ENCODE data around the gene KHSRP.
"Not testable (repeated sequence)": the region's sequence is repeated elsewhere in the genome, so short reads cannot be mapped to it uniquely, and the experiment has no call there.

Gene KHSRP

DNA sequence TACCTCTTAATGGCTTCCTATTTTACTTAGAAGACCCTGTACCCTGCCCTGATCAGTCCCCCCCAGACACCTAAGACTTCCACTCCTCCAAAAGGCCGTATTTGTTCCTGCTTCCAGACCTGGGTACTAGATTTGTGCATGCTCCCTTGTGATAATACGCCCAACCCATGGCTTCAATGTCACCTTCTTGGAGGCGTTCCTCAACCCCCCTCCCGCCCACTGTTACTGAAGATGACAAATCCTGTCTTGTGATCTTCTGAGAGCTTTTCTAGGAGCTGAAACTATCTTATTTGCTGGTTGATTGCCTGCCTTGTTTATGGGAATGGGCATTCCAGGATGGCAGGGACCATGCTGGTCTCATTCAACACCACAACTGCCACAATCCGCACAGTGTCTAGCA lies 25.6 kb upstream of the KHSRP start:
- no peak for DNase-seq

DNA sequence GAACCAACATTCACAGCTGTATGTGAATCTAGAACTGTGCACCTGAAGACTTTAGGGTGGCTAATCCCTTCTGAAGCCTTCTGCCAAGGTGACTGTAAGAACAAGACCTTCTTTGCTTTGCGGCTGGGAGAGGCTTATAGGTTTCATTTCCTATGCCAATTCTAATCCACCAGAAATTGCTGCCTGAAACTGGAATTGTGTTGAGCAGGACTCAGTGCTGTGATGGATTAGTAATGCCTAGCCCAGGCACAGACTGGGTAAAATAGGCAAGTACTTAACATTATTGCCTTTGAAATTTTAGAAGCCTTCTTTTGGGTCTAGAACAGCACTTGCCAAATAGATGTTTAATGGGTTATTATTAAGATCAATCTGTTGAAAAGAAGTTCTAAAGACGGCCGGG lies 23.4 kb upstream of the KHSRP start:
- DNase-seq: no peak

DNA sequence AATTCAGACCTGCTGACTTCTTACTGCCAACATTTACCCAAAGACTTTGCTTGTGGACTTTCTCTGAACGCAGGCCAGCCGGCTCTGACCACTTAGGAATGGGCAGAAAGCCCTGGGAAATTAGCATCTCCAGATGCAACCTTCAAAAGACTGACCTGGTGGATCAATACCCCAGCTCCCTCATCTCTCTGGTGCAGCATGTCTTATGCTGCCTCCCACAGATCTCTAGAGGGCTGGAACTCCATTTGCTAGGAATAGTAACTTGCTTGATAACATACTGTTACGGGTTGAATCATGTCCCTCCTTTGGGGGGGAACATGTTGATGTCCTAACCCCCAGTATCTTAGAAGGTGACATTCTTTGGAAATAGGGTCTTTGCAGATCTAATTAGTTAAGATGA lies 21.8 kb upstream of the KHSRP start:
- no peak for DNase-seq

DNA sequence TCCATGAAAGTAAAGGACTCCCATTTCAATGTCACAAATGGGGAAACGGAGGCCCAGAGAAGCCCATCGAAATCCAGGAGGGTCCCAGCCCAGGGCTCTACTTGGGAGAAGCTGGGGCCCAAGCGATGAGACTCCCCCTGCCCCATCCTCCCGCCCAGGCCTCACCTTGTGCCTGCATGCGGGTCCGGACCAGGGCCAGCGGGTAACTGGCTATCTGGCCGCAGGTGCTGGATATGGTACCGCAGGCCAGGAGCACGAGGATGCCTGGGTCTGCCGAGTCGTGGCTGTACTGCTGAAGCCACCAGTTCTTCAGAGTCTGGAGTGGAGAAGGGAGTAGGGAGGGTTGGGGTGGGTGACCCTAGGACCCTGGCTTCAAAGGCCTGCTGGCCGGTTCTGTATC lies 19.4 kb upstream of the KHSRP start:
- DNase-seq: no peak

DNA sequence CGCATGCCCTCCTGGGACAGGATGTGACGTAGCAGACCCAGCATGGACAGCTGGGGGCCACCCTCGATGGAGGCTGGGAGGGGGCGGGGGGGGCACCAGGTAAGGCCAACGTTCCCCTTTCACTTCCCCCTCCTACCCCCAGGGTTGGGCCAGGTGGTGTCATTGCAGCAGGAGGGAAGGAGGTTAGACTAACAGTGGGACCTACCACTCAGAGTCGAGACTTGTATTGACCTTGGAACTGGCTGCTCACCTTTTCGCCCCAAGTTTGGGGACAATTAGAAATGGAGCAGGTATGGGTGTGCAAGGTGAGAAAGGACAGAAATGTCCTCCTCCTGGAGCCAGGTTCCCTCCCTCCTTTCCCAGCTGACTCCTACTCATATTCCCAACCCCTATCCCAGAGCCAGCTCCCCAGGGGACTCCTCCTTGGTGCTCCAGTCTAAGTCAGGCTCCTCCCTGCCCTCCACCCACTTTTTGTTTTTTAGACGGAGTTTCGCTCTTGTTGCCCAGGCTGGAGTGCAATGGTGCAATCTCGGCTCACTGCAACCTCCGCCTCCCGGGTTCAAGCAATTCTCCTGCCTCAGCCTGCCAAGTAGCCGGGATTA lies 17.6 kb upstream of the KHSRP start:
- no peak for DNase-seq

DNA sequence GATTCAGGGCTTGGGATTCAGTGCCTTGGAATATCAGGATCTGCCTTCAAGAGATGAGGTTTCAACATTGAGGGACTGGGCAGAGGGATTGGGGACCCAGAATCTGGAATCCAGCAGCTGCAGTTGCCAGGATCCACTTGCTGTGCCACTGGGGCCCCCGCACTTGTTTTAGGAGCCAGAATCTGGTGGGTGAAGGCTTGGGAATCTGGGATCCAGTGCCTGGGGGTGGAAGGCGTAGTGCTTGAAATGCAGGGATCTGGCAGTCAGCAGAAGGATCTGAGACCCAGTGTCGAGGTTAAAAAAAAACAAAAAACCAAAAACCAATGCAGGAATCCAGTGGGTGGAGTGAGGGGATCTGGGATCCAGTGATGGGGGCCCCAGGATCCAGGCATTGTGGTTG lies 16.3 kb upstream of the KHSRP start:
- DNase-seq: no peak

DNA sequence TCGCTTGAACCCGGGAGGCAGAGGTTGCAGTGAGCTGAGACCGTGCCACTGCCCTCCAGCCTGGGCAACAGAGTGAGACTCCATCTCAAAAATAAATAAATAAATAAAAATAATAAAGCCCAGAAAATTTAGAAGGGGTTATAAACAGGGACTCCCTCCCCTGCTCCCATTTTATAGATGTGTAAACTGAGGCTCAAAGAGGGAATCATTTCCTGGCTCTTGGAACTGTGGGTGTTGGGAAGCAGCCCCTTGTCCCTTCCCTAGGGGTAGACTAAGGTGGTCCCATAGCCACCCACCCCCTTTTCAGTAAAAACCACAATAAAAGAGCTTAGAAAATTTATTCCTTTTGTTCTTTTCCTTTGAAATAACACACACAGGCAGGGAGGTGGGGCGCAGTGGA lies 15.1 kb upstream of the KHSRP start:
- no peak for DNase-seq

DNA sequence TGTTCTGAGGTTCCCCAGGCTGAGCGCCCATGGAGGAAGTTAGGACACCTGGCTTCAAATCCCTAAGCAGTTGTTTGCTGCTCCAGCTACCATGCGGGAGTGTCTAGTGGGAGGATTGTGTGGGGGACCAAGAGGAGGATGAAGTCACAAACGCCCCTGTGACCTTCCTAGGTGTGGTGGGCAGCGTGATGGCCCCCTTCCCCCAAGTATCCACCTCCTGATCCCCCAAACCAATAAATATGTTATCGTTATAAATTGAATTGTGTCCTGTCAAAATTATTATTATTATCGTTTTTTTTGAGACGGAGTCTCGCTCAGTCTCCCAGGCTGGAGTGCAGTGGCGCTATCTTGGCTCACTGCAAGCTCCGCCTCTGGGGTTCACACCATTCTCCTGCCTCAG lies 9.1 kb upstream of the KHSRP start, which contains the start of gene SLC25A41:
Gene SLC25A41, minus strand, starts transcription at position 101 of the 400 bp plus-strand sequence. Its CDS starts 70 bp downstream, at position 31.
- no peak for DNase-seq

DNA sequence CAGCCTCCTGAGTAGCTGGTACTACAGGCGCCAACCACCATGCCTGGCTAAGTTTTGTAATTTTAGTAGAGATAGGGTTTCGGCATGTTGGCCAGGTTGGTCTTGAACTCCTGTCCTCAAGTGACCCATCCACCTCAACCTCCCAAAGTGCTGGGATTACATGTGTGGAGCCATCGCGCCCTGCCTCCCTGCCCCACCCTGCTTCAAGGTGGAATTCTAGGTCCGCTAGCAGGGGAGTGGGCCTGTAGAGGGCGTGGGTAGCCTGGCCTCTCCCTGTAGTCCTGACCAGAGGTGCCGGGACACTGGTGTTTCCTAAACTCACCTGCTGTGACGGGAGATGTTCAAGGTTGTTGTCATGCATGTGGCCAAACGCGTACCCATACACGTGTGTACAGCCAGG lies 8.6 kb upstream of the KHSRP start:
- DNase-seq: no peak

DNA sequence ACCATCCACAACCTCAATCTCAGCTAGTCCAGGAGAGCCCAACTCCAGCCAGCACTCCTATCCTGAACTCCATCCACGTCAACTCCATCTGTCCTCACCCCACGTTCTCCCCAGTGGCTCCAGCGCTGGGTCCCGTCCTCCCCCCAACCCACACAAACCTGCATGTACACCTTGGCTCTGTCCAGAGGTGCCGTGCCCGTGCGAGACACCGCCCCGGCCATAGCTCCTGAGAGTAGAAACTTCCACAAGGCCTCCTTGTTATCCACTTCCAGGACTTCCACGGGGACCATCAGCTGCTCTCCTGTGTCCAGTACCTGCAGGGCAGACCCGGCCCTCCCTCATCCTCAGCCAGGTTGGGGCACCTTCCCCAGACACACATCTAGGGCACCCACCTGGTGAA lies 7.3 kb upstream of the KHSRP start:
- no peak for DNase-seq

DNA sequence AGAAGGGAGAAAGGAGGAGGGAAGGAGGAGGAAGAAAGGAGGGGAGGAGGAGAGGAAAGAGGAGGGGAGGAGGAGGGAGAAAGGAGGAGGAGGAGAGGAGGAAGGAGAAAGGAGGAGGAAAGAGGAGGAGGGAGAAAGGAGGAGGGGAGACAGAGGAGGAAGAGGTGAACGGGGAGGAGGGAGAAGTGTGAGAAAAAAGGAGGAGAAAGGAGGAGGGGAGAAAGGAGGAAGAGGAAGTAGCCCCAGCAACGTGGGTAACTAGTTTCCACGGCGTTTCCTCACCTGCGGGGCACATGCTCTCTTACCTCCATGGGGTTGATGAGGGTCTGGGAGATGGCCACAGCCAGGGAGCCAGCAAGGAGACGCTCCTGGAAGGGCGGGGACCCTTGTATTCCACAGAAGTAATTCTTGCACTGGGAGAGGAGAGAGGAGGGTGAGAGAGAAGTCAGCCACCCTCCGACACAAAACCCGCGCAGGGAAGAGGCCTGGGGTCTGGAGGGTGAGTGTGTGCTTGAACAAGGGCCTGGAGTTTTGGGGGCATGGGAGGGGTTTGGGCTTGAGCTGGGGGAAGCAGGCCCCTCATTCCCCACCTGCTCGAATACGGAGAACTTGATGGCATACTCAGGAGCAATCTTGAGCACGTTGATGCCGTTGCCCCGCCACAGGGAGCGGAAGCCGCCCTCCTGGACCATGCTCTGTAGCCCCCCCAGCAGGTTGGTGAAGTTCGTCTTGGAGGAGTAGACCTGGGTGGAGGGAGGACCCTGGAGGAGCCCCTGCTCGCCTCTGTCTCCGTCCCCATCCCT lies 5.0 kb upstream of the KHSRP start:
- DNase-seq: no peak

DNA sequence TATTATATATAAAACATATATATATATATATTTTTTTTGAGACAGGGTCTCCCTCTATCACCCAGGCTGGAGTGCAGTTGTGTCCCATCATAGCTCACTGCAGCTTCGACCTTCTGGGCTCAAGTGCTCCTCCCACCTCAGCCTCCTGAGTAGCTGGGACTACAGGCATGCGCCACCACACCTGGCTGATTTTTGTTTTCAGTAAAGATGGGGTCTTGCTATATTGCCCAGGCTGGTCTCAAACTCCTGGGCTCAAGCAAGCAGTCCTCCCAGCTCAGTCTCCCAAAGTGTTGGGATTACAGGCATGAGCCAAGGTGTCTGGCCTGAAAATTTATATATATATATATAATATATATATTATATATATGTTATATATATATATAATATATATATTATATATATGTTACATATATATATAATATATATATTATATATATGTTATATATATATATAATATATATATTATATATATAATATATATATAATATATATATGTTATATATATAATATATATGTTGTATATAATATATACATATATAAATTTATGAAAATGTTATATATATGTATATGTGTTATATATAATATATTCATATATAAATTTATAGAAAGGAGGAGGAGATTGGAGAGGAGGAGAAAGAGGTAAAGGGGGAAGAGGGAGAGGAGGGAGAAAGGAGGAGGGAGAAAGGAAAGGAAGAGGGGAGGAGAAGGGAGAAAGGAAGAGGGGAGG lies 4.2 kb upstream of the KHSRP start:
- not testable (repeated sequence) for DNase-seq

DNA sequence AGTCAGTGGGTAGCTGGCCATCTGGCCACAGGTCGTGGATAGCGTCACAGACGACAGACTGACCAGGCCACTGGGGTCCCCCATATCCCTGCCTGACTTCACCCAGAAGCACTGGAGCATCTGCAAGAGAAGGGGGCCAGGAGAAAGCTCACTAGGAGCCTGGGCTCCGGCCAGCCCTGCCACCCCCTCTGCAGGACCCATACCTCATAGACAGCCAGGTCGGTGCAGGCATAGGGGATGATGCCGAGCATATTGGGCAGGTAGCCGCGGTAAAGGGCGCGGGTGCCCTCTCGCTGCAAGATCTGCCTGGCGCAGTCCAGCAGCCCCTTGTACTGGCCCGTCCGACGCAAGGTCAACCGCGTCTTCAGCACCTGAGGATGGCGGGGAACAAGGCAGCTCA lies 2.5 kb upstream of the KHSRP start:
- DNase-seq: no peak

DNA sequence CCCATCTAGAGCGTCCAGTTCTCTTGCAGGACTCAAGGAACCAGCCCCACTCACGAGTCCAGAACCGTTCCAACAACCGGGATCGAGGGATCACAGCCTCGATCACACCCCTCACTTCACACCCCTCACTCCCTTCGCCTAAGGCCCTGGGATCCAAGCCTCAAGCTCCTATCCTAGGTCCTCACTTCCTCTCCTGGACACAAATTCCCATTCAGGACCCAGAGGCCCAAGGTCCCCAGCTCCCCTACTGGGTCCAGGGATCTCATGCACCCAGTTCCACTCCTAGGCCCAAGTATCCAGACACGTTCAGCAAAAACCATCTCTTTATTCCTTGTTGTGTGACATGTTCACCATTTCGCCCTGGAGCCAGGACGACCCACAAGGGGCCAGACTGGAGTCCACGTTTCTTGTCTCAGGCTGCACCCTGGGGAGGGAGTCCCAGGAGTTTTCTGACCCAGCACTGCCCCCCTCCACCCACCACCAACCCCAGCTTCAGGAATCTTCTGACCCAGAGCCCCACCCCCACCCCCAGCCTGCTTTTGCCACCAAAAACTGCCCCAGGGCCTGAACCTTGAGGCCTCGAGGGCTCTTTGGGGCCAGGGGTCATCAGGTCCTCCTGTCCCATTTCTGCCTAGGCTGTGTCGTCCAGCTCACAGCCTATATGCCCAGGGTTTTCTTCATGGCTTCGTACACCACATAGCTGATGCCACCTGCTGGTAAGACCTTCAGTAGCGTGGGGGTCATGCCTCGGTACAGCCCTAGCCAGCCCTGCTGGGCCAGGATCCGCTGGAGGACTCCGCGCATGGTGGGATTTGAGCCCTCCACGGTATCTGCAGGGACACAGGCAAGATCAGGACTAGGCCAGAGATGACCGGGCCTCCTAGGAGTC lies 1.4 kb upstream of the KHSRP start:
- DNase-seq: no peak

DNA sequence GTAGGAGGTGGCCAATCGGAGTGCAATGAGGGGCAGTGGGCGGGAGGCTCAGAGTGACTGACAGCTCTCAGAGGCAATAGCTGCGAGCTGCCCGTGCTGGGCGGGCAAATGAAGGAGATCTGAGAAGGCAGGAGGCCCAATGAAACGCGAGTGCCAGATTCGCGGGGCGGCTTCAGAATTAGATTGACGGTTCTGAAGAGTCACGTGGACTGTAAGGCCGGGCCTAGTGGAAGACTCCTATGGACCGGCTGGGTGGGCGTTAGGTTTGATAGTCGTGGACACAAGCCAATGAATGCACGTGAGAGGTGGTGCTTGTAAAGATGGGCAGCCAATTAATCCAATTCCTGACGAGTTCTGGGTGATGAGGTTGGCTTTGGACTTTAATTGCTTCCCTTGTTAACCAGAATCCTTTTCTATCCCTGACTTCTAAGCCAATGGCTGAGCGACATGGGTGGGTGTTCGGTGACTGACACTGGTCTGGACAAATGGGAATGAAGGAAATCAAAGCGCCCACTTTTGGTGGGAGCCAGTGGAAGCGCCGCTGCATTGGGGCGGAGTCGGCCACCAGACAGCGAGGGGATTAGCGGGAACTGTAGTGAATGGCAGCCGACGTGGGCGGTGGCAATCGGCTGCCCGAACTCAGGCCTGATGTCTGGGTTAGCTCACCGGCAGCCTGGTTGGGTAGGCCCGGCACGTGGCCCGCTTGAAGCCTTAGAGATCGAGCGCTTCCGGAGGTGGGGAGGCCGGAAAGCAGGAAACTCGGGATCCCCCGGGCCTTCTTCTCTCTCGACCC lies 524 bp upstream of the KHSRP start:
- DNase-seq: peak; percentile 97

DNA sequence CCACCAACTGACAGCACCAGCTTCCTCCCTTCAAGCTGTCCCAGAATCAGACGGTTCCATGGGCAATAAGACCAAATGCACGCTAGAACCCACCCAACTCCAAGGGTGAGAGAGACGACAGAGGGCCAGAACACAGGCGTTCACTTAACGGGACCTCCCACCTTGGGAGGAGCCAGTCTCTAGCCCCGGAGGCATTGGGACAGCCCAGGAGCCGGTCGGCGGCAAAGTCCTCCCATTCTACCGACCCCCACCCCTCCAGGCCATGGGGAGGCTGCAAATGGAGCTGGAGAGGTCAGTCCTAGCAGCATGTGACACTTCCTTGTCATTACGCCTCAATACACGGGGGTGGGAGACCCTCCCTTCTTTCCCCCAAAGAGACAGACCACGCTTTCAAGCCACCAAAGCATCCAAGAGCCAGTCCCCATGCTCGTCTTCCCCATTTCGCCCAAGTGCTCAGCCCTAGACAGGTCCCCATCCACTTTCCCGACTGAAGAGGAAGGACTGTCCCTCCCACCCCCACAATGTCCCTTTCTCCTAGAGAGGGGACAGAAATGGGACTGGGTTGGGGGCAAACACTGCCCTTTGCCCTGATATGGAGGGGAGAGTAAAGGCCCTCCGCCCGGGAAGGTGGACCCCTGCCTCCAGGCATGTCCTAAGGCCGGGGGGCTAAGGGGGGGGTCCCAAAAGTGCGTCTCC lies 964 bp downstream of the KHSRP start:
- DNase-seq: no peak

DNA sequence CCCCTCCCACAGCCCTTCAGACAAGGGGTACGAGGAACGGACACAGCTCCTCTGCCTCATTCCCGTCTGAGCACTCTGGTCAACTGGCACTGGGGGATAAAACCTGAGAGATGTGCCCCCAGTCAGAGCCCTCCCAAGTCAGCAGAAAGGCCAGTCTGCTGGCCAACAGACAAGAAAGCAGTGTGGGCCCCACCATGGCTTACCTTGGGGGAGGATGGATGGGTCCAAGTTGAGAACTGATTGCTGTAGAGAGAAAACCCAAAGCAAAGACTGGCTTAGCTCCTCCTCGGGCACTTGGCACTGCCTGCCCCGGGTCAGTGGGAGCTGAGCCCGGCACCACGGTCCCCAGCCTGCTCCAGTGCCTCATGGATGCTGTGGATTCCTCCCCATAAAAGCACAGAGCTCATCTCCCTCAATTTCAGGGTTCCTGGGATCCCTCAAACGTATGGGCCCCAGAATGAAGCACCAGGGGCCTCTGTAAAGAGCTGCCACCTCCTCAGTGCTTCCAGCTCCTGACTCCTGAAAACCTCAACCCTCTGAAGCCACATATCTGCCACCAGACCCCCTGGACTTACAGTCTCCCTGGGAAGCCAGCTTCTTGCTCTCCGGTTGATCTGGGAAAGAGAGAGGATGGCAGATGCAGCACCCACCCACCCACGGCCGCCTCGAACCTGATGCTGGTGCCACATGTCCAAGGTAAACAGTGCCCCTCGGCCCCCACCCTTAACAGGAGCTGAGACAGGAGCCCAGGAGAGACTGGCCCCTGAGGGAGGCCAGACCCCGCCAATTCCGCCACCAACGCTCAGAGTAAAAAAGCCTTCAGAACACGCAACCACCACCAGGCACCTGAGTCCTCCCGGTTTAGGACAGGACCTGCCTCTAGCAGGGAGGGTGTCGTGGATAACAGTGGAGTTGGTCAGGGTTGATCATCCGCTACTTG lies 3.3 kb downstream of the KHSRP start:
- no peak for DNase-seq

DNA sequence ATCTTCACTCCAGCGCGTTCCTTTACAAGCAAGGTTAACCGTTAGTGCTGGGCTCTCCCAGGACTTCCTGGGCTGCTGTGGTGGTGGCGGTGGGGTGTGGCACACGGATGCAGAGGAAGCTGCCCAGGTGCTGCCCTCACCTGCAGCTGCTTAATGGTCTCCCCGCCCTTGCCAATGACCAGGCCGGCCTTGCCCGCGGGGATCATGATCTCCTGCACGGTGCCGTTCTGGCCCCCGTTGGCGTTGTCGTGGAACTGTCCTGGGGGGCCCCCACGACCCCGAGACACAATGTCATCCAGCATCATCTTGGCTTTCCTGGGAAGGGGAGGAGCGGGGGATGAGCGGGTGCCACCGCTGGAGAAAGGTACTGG lies 6.1 kb downstream of the KHSRP start:
- no peak for DNase-seq

DNA sequence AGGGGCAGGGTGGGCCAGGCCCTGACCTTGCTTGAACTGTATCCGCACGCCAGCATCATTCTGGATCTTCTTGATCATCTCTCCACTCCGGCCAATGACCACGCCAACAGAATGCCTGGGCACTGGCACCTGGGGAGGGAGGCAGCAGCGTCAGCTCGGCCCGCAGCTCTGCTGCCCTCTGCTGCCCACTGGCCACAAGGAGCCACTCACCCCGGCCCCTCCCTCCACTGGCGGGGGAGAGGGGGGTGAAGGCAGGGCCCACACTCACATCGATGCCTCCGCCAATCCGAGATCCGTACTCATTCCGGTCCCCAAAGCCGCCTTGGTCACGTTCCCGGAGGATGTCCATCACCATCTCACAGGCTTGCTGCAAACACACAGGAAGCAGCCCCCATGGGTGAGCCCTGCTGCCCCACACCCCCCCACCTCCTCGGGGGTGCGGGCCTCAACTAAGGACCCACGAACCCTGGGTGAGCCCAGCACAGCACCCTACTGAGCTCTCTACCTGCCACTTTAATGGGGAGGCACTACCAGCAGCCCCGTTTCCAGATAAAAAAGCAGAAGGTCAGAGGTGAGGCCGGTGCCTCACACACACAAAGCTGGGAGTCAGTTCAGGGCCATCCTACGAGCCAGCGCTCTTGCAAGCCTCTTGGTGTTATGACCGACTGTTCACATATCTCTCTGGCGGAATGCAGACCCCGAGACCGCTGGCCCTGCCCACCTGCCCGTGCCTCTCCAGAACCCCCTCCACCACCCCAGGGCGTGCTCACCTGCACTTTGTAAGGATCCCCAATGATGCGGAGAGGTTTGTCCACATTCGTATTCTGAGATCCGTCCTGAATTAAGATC lies 6.7 kb downstream of the KHSRP start:
- no peak for DNase-seq

All from activated T-cell treated with anti-CD3 and anti-CD28 coated beads for 4 hours (primary cell).